SJCRH30 (cell line): ENCODE measurements around the gene LEPROT. TPM values are rescaled to one million over a fixed set of nuclear protein-coding genes. Genes with fewer than 3 reads are reported as not detected.
"Not testable (repeated sequence)": the region's sequence is repeated elsewhere in the genome, so short reads cannot be mapped to it uniquely, and the experiment has no call there.

Experiments
- DNase-seq, 2 experiments: peaks; one replicate each; pipeline ENCODE4 v3.0.0-alpha.2; 2015 to 2020
- H3K27ac ChIP-seq: fragments of 250-450 bp; sonication (Bioruptor Pico); 2 replicates; pipeline ENCODE4 v1.5.1; 2020; ENCODE audit warnings: mild to moderate bottlenecking, moderate library complexity
- H3K27me3 ChIP-seq: fragments of 250-450 bp; sonication (Bioruptor Pico); 2 replicates; pipeline ENCODE4 v1.5.1; 2020; ENCODE audit warnings: mild to moderate bottlenecking, moderate library complexity
- H3K36me3 ChIP-seq: fragments of 250-450 bp; sonication (Bioruptor Pico); 2 replicates; pipeline ENCODE4 v1.5.1; 2020; ENCODE audit warnings: mild to moderate bottlenecking, moderate library complexity
- H3K4me1 ChIP-seq: fragments of 250-450 bp; sonication (Bioruptor Pico); 2 replicates; pipeline ENCODE4 v1.5.1; 2020; ENCODE audit warnings: mild to moderate bottlenecking, moderate library complexity
- H3K4me3 ChIP-seq: fragments of 250-450 bp; sonication (Bioruptor Pico); 2 replicates; pipeline ENCODE4 v1.5.1; 2020; ENCODE audit warnings: mild to moderate bottlenecking, moderate library complexity
- H3K9me3 ChIP-seq: fragments of 250-450 bp; sonication (Bioruptor Pico); replicated peaks from 2 replicates; pipeline ENCODE4 v1.5.1; 2020; ENCODE audit warnings: mild to moderate bottlenecking, moderate library complexity
- total RNA-seq: library from RNA; depleted of rRNA; stranded (reverse); fragments of >200 nt; shearing (Covaris generic); gene quantifications from 2 replicates; pipeline ENCODE4 v1.2.3, GENCODE V29; 2014

The LEPROT gene
- total RNA-seq, 1 experiment from 2014 or later: 27.2 TPM

GRCh38 chr1:65441464-65441863, 21.0 kb downstream of the LEPROT start:
- Histone ChIP-seq H3K36me3 (no peaks in the 10 kb centered on the region), H3K4me3 (no peak overlapping the region), H3K27ac (no peak overlapping the region), H3K4me1 (no peaks in the 10 kb centered on the region), H3K27me3 (no peaks in the 10 kb centered on the region), H3K9me3 (no peaks in the 10 kb centered on the region; the same call in 1 of the 2 replicates)
- no peak for DNase-seq

GRCh38 chr1:65442442-65442841, 22.0 kb downstream of the LEPROT start:
- Histone ChIP-seq H3K27me3 (no peaks in the 10 kb centered on the region), H3K4me1 (no peaks in the 10 kb centered on the region), H3K4me3 (no peak overlapping the region), H3K9me3 (no peaks in the 10 kb centered on the region; the same call in 1 of the 2 replicates), H3K36me3 (no peaks in the 10 kb centered on the region), H3K27ac (no peak overlapping the region)
- DNase-seq: no peak

DNA sequence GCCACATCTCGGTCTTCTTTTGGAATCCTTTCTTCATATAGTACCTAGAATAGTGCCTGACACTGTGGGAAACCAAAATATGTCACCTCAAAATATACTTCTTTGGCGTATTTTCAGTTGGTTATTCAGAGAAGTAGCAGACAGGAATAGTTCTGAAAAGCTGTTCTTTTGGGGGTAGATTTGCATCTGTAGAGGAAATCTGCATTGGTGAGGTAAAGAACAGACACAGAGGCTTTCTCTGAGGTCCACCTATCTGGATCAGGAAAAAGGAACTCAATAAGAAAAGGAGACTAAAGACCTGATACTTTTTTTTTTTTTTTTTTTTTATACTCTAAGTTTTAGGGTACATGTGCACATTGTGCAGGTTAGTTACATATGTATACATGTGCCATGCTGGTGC, 23.2 kb downstream of the LEPROT start:
- DNase-seq: no peak
- H3K9me3 ChIP-seq: no peaks in the 10 kb centered on the region; the same call in 1 of the 2 replicates

GRCh38 chr1:65444128-65444640, 23.7 kb downstream of the LEPROT start:
- Histone ChIP-seq H3K36me3 (no peaks in the 10 kb centered on the region), H3K27me3 (no peaks in the 10 kb centered on the region), H3K27ac (no peak overlapping the region), H3K9me3 (no peaks in the 10 kb centered on the region; the same call in 1 of the 2 replicates), H3K4me1 (no peaks in the 10 kb centered on the region), H3K4me3 (no peak overlapping the region)
- DNase-seq: no peak

More for the DNA sequence above, 23.2 kb downstream of the LEPROT start:
- Histone ChIP-seq H3K27me3 (no peaks in the 10 kb centered on the region), H3K4me1 (no peaks in the 10 kb centered on the region), H3K36me3 (no peaks in the 10 kb centered on the region), H3K4me3 (no peak overlapping the region), H3K27ac (no peak overlapping the region)

- H3K9me3 ChIP-seq: no peaks in the 10 kb centered on the region; the same call in 1 of the 2 replicates
- DNase-seq: no peak
- no peaks in the 10 kb centered on the region for H3K27me3 ChIP-seq
- no peaks in the 10 kb centered on the region for H3K4me1 ChIP-seq
- no peak overlapping the region for H3K4me3 ChIP-seq
- H3K36me3 ChIP-seq: no peaks in the 10 kb centered on the region
- no peak overlapping the region for H3K27ac ChIP-seq
These were observed 25.4 kb downstream of the LEPROT start for GRCh38 chr1:65445837-65446236.

GRCh38 chr1:65449214-65449823, 28.9 kb downstream of the LEPROT start:
- Histone ChIP-seq H3K9me3 (no peaks in the 10 kb centered on the region), H3K36me3 (no peaks in the 10 kb centered on the region), H3K4me1 (no peaks in the 10 kb centered on the region), H3K27me3 (no peaks in the 10 kb centered on the region), H3K4me3 (no peak overlapping the region), H3K27ac (no peak overlapping the region)
- no peak for DNase-seq

DNA sequence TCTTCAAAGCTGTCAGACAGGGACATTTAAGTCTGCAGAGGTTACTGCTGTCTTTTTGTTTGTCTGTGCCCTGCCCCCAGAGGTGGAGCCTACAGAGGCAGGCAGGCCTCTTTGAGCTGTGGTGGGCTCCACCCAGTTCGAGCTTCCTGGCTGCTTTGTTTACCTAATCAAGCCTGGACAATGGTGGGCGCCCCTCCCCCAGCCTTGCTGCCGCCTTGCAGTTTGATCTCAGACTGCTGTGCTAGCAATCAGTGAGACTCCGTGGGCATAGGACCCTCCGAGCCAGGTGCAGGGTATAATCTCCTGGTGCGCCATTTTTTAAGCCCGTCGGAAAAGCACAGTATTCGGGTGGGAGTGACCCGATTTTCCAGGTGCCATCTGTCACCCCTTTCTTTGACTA, 35.2 kb downstream of the LEPROT start:
- H3K4me1 ChIP-seq, H3K27me3 ChIP-seq, H3K27ac ChIP-seq, H3K9me3 ChIP-seq, DNase-seq, H3K36me3 ChIP-seq, H3K4me3 ChIP-seq: not testable (repeated sequence)

DNA sequence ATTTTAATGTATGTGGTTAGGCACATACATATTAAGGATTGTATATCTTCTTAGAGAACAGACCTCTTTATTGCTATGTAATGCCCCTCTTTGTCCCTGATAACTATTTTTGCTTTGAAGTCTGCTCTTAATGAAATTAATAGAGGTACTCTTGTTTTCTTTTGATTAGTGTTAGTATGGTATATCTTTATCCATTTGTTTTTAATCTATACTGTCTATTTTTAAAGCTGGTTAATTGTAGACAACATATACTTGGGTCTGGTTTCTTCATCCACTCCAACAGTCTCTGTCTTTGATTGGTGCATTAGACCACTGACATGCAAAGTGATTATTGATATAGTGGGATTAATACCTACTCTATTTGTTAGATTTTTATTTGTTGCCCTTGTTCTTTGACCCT, 36.0 kb downstream of the LEPROT start:
- Histone ChIP-seq H3K4me1 (no peaks in the 10 kb centered on the region), H3K27me3 (no peaks in the 10 kb centered on the region), H3K9me3 (no peaks in the 10 kb centered on the region), H3K4me3 (no peak overlapping the region), H3K36me3 (no peaks in the 10 kb centered on the region), H3K27ac (no peak overlapping the region)
- no peak for DNase-seq

- Histone ChIP-seq H3K27ac (no peak overlapping the region), H3K4me3 (no peak overlapping the region), H3K9me3 (no peaks in the 10 kb centered on the region), H3K4me1 (no peaks in the 10 kb centered on the region), H3K27me3 (no peaks in the 10 kb centered on the region), H3K36me3 (no peaks in the 10 kb centered on the region)
- DNase-seq: no peak
These were observed 37.4 kb downstream of the LEPROT start for GRCh38 chr1:65457868-65458267.

- H3K4me1 ChIP-seq: no peaks in the 10 kb centered on the region
- no peak overlapping the region for H3K4me3 ChIP-seq
- H3K9me3 ChIP-seq: no peaks in the 10 kb centered on the region
- no peak overlapping the region for H3K27ac ChIP-seq
- H3K36me3 ChIP-seq: no peaks in the 10 kb centered on the region
- H3K27me3 ChIP-seq: no peaks in the 10 kb centered on the region
- DNase-seq: no peak
These were observed 38.4 kb downstream of the LEPROT start for GRCh38 chr1:65458730-65459396.

DNA sequence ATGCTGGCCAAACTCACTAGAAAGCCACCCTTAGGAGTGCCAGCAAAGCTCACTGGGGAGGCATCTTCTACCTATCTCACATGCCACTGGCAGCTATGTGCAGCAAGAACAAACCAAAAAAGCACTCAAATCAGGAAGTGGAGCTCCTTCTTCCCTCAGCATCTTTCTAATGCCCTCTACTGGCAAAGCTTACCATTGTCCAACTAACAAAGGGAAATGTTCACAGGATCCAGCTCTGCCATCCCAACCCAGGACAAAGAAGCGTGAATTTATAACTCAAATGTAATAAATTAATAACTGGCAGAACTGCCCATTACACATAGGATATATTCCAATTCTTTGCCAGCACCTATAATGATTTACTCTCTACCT, 38.9 kb downstream of the LEPROT start:
- Histone ChIP-seq H3K27me3 (no peaks in the 10 kb centered on the region), H3K9me3 (no peaks in the 10 kb centered on the region), H3K27ac (no peak overlapping the region), H3K36me3 (no peaks in the 10 kb centered on the region), H3K4me1 (no peaks in the 10 kb centered on the region), H3K4me3 (no peak overlapping the region)
- peak in 1 of 2 experiments; percentile 33 for DNase-seq

DNA sequence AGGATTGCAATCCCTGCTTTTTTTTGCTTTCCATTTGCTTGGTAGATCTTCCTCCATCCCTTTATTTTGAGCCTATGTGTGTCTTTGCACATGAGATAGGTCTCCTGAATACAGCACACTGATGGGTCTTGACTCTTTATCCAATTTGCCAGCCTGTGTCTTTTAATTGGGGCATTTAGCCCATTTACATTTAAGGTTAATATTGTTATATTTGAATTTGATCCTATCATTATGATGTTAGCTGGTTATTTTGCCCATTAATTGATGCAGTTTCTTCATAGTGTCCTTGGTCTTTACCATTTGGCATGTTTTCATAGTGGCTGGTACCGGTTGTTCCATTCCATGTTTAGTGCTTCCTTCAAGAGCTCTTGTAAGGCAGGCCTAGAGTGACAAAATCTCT, 45.4 kb downstream of the LEPROT start:
- H3K27ac ChIP-seq, H3K9me3 ChIP-seq: not testable (repeated sequence)
- H3K4me1 ChIP-seq: peaks cover 13% of the 10 kb centered on the region

GRCh38 chr1:65467536-65467935, 47.1 kb downstream of the LEPROT start:
- no peak for DNase-seq
- Histone ChIP-seq H3K4me1 (peaks cover 17% of the 10 kb centered on the region), H3K4me3 (no peak overlapping the region)

More for the DNA sequence above, 45.4 kb downstream of the LEPROT start:
- not testable (repeated sequence) for DNase-seq, H3K36me3 ChIP-seq, H3K4me3 ChIP-seq, H3K27me3 ChIP-seq

DNA sequence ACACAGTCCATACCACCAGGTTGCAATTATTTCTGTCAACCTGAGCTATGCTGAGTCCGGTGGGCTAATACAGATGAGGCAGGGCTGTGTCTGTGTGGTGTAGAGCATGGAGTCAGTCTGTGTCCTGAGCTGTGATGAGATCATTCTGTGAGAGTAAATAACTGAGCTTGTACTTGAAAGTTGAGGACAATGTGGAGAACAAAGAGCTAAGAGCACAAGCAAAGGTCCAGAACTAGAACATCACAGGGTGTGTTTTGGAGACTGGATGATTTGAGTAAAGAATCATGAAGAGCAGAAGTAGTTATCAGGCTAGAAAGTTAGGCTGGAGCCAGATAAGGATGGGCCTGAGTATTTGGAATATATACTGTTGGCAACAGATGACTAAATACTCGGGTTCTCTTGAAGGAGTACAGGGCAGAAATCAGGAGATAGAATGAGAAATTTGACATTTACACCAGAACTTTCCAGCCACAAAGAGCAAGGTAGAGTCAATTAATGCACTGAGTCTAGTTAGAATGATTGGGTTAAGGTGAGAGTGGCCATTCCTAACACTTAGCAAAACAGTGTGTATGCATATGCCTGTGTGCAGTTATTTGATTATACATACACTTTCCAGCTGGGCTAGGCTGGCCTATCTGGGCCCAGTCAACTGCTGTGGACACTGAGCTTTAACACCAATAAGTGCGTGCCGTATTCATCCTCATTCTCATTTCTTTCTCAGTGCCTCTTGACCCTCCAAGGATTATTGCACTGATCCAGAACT, 48.8 kb downstream of the LEPROT start:
- no peak for DNase-seq
- H3K36me3 ChIP-seq: no peaks in the 10 kb centered on the region
- H3K27me3 ChIP-seq: no peaks in the 10 kb centered on the region
- H3K27ac ChIP-seq: no peak overlapping the region
- H3K4me3 ChIP-seq: no peak overlapping the region
- no peaks in the 10 kb centered on the region for H3K9me3 ChIP-seq
- peaks cover 17% of the 10 kb centered on the region for H3K4me1 ChIP-seq

More at GRCh38 chr1:65467536-65467935, 47.1 kb downstream of the LEPROT start:
- Histone ChIP-seq H3K36me3 (no peaks in the 10 kb centered on the region), H3K9me3 (no peaks in the 10 kb centered on the region), H3K27ac (no peak overlapping the region), H3K27me3 (no peaks in the 10 kb centered on the region)

DNA sequence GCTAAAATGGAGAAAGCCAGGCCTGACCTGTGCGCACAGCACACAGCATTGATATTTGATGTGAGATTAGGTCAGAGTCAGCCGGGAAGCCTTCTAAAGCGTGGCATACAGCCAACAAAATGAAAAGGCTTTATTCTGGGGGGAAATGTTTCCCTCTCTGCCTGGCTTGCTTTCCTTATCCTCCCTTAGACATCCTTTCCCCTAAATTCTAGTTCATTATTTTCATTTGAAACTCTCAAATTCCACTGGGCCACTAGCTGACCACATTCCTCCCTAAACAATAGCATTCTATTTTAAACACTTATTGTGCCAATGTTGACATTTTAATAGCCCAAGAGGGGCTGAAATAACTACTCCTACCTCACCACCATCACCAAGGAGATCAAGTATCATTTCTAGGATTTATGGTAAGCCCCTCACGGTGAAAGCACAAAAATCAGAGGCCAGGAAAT, 49.4 kb downstream of the LEPROT start:
- no peak overlapping the region for H3K27ac ChIP-seq

More for the DNA sequence above, 49.4 kb downstream of the LEPROT start:
- Histone ChIP-seq H3K27me3 (no peaks in the 10 kb centered on the region), H3K36me3 (no peaks in the 10 kb centered on the region), H3K4me3 (no peak overlapping the region), H3K9me3 (no peaks in the 10 kb centered on the region), H3K4me1 (peaks cover 17% of the 10 kb centered on the region)
- DNase-seq: peak; percentile 30 to 72
